Measurements from ENCODE around the gene KBTBD12.
A peak's percentile ranks its signal among the peaks of the same experiment; 100 is the strongest.
"Not testable (repeated sequence)": the region's sequence is repeated elsewhere in the genome, so short reads cannot be mapped to it uniquely, and the experiment has no call there.

The KBTBD12 gene

GRCh38 chr3:127903611-127904375, 11.2 kb upstream of the KBTBD12 start:
- DNase-seq = no peak

- DNase-seq = no peak
These were observed 9.5 kb upstream of the KBTBD12 start for GRCh38 chr3:127905556-127905955.

- DNase-seq = not testable (repeated sequence)
These were observed 8.4 kb upstream of the KBTBD12 start for GRCh38 chr3:127906653-127907052.

GRCh38 chr3:127908202-127908601, 6.8 kb upstream of the KBTBD12 start:
- no peak for DNase-seq

- no peak for DNase-seq
These were observed 6.1 kb upstream of the KBTBD12 start for GRCh38 chr3:127908951-127909350.

- DNase-seq = no peak
These were observed 5.4 kb upstream of the KBTBD12 start for GRCh38 chr3:127909646-127910045.

GRCh38 chr3:127911421-127911931, 3.6 kb upstream of the KBTBD12 start:
- peak; percentile 12 for DNase-seq

GRCh38 chr3:127913841-127914240, 1.2 kb upstream of the KBTBD12 start:
- not testable (repeated sequence) for DNase-seq

GRCh38 chr3:127914584-127914983, 448 bp upstream of the KBTBD12 start:
- DNase-seq = no peak

- no peak for DNase-seq
These were observed 983 bp downstream of the KBTBD12 start for GRCh38 chr3:127915937-127916493.

- DNase-seq = no peak
These were observed 5.7 kb downstream of the KBTBD12 start for GRCh38 chr3:127920738-127921137.

GRCh38 chr3:127923611-127924010, 8.6 kb downstream of the KBTBD12 start:
- DNase-seq = no peak

GRCh38 chr3:127925384-127925783, 10.4 kb downstream of the KBTBD12 start:
- no peak for DNase-seq

- no peak for DNase-seq
These were observed 13.0 kb downstream of the KBTBD12 start for GRCh38 chr3:127927829-127928604.

GRCh38 chr3:127929818-127930413, 14.9 kb downstream of the KBTBD12 start:
- no peak for DNase-seq

- no peak for DNase-seq
These were observed 18.4 kb downstream of the KBTBD12 start for GRCh38 chr3:127933396-127933795.

GRCh38 chr3:127938800-127939199, 23.8 kb downstream of the KBTBD12 start:
- no peak for DNase-seq

- no peak for DNase-seq
These were observed 25.1 kb downstream of the KBTBD12 start for GRCh38 chr3:127940116-127940515.

- no peak for DNase-seq
These were observed 27.6 kb downstream of the KBTBD12 start for GRCh38 chr3:127942613-127943012.

GRCh38 chr3:127948211-127948610, 33.2 kb downstream of the KBTBD12 start:
- no peak for DNase-seq

GRCh38 chr3:127949446-127950055, 34.5 kb downstream of the KBTBD12 start:
- no peak for DNase-seq

GRCh38 chr3:127951276-127951675, 36.2 kb downstream of the KBTBD12 start:
- DNase-seq = peak; percentile 59

Measured in fibroblast of skin of right biceps (primary cell).